ENCODE results near the gene PLEKHS1. TPM values are rescaled to one million over a fixed set of nuclear protein-coding genes. Genes with fewer than 3 reads are reported as not detected.

Gene PLEKHS1
- not detected for total RNA-seq

DNA sequence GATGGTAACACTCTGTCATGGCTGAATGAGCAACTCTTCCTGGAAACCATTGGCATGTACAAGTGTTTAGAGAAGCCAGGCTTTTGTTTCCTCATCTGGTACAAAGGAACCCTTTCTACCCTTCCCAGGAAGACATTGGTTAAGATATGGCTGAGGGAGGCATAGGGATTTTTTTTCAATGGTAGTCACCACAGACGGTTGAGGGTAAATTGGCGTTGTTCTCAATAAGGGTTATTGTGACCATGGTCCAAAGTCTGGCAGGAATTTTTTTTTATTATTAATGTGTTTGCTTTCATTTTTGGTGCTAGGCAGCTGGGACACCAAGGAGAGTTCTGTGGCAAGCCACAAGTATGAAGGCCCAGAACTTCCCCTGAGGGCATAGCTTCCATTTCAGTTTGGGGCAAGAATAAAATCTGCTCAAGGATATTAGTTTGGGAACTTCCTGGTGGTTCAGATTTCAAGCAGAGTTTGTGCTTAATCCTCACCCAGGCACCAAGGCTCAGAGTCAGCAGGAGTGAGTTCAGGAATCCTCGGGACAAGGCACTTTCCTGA lies at the start of gene PLEKHS1:
TSS of gene PLEKHS1 (plus strand) at position 502 of the 552 bp plus-strand sequence. CDS start 3,596 bp downstream, outside the sequence.

Small RNA genes lying within 50 kb of the gene (small RNA-seq; reads per million reads assigned to genes)
- gene RF00560 = not detected

Other genes starting within 250 kb of the PLEKHS1 start
- gene HABP2, start 198.6 kb upstream of the PLEKHS1 start, total RNA-seq = 0.23 TPM
- gene NRAP, start 87.6 kb upstream of the PLEKHS1 start, total RNA-seq = 0.23 TPM
- gene CASP7, start 71.8 kb upstream of the PLEKHS1 start, total RNA-seq = 3.9 TPM
- gene DCLRE1A, start 102.4 kb downstream of the PLEKHS1 start, total RNA-seq = 18.7 TPM
- gene NHLRC2, start 103.0 kb downstream of the PLEKHS1 start, total RNA-seq = 30.4 TPM

Data from diencephalon (tissue), 1 donor.